HG02588 (cell line): ENCODE data around the gene GPR137B.
"Not testable (repeated sequence)": the region's sequence is repeated elsewhere in the genome, so short reads cannot be mapped to it uniquely, and the experiment has no call there.

Source experiments
- ATAC-seq: cut with Tn5 transposase; IDR thresholded peaks from one replicate; pipeline ENCODE4 v1.9.1; 2021; ENCODE audit warnings: mild to moderate bottlenecking, moderate library complexity; ENCODE audit not compliant: unreplicated experiment

Gene GPR137B

GRCh38 chr1:236159704-236160539 lies 17.6 kb downstream of the GPR137B start:
- ATAC-seq: peak; percentile 50

GRCh38 chr1:236160540-236161127 lies 18.3 kb downstream of the GPR137B start:
- ATAC-seq: no peak

GRCh38 chr1:236161230-236161629 lies 18.9 kb downstream of the GPR137B start:
- no peak for ATAC-seq

- not testable (repeated sequence) for ATAC-seq
These were observed 19.4 kb downstream of the GPR137B start for GRCh38 chr1:236161755-236162154.

- no peak for ATAC-seq
These were observed 21.3 kb downstream of the GPR137B start for GRCh38 chr1:236163463-236164153.

- no peak for ATAC-seq
These were observed 21.9 kb downstream of the GPR137B start for GRCh38 chr1:236164273-236164672.

- no peak for ATAC-seq
These were observed 23.1 kb downstream of the GPR137B start for GRCh38 chr1:236165238-236165981.

- no peak for ATAC-seq
These were observed 23.7 kb downstream of the GPR137B start for GRCh38 chr1:236166041-236166440.

GRCh38 chr1:236167154-236167553 lies 24.8 kb downstream of the GPR137B start:
- no peak for ATAC-seq

GRCh38 chr1:236167578-236167977 lies 25.2 kb downstream of the GPR137B start:
- ATAC-seq: no peak

GRCh38 chr1:236168716-236169429 lies 26.5 kb downstream of the GPR137B start:
- ATAC-seq: no peak

GRCh38 chr1:236172041-236172579 lies 29.8 kb downstream of the GPR137B start:
- ATAC-seq: no peak

- ATAC-seq: no peak
These were observed 30.9 kb downstream of the GPR137B start for GRCh38 chr1:236173174-236173767.

GRCh38 chr1:236175642-236176336 lies 33.5 kb downstream of the GPR137B start:
- ATAC-seq: peak; percentile 63

- ATAC-seq: no peak
These were observed 34.3 kb downstream of the GPR137B start for GRCh38 chr1:236176337-236177336.

- no peak for ATAC-seq
These were observed 37.3 kb downstream of the GPR137B start for GRCh38 chr1:236179634-236180033.

GRCh38 chr1:236181059-236181458 lies 38.7 kb downstream of the GPR137B start:
- no peak for ATAC-seq

- ATAC-seq: no peak
These were observed 43.3 kb downstream of the GPR137B start for GRCh38 chr1:236185687-236186086.
